Breast epithelium (tissue), 4 donors: Measurements from ENCODE around the gene SNTB2. TPM values are rescaled to one million over a fixed set of nuclear protein-coding genes. Genes with fewer than 3 reads are reported as not detected.

Experiments
- DNase-seq, 2 donors: peaks; one replicate each; pipeline ENCODE4 v3.0.0-alpha.2; 2019; ENCODE audit warnings: low spot score in 2 of 2
- H3K27ac ChIP-seq, 2 donors: fragments of 200-600 bp; sonication (generic) in 1 of 2; one replicate each; pipeline ENCODE4 v1.5.1; 2016 to 2019; ENCODE audit warnings: mild to moderate bottlenecking in 1 of 2
- H3K27me3 ChIP-seq, 2 donors: fragments of 200-600 bp; sonication (generic) in 1 of 2; one replicate each; pipeline versions ENCODE4 v1.5.1 to v1.6.0; 2017 to 2019; ENCODE audit warnings: control low read depth in 1 of 2, mild to moderate bottlenecking in 1 of 2
- H3K36me3 ChIP-seq: fragments of 200-600 bp; one replicate; pipeline ENCODE4 v1.5.1; 2019
- H3K4me1 ChIP-seq, 2 donors: fragments of 200-600 bp; sonication (generic); one replicate each; pipeline ENCODE4 v1.5.1; 2016 to 2019; ENCODE audit warnings: control low read depth in 1 of 2
- H3K4me3 ChIP-seq, 3 donors: fragments of 200-600 bp; sonication (generic); 1 replicate in 2 of 3; 2 replicates in 1 of 3; pipeline ENCODE4 v1.5.1; 2016 to 2019; ENCODE audit warnings: mild to moderate bottlenecking in 3 of 3, moderate library complexity in 2 of 3
- H3K9me3 ChIP-seq, 2 donors: fragments of 200-600 bp; sonication (generic) in 1 of 2; one replicate each; pipeline ENCODE4 v1.5.1; 2016 to 2019; ENCODE audit warnings: control low read depth in 1 of 2
- CTCF ChIP-seq, 3 donors: fragments of 450-650 bp; IDR thresholded peaks; one replicate each; pipeline ENCODE4 v1.5.1; 2016 to 2017; ENCODE audit warnings: antibody characterized with exemption in 3 of 3, mild to moderate bottlenecking in 3 of 3, moderate library complexity in 3 of 3
- POLR2A ChIP-seq: fragments of 450-650 bp; IDR thresholded peaks from one replicate; pipeline ENCODE4 v1.6.1; 2016; ENCODE audit warnings: antibody characterized with exemption, mild to moderate bottlenecking, moderate library complexity
- POLR2AphosphoS5 ChIP-seq, 3 donors: sonication (generic); formaldehyde crosslinking; IDR thresholded peaks; one replicate each; pipeline ENCODE4 v1.6.1; 2017; ENCODE audit warnings: antibody characterized with exemption in 3 of 3
- intact Hi-C: fragments of 100-400 bp; cut with DNase I; formaldehyde crosslinking; loops from one replicate; pipeline ENCODE4 v1.15.1; 2023; ENCODE audit warnings: low total_unique reads
- total RNA-seq, 3 donors: library from RNA; depleted of rRNA; stranded (reverse); fragments of >200 nt; gene quantifications; one replicate each; pipeline ENCODE4 v1.1.0, GENCODE V29; 2016

SNTB2 gene
- total RNA-seq, 3 donors from 2014 or later = 29.8 to 78.1 (median 36.6) TPM

- peak within 1 kb of the TSS; percentile 87 to 90 for H3K27ac ChIP-seq
- H3K4me1 ChIP-seq = no peaks in the 10 kb centered on the region
- H3K4me3 ChIP-seq = peak within 1 kb of the TSS; percentile 94 to 97 (median 94)
- H3K27me3 ChIP-seq = no peaks in the 10 kb centered on the region
- H3K36me3 ChIP-seq = no peaks in the 10 kb centered on the region
- no peaks in the 10 kb centered on the region for H3K9me3 ChIP-seq
- peak; percentile 42 to 92 (median 54) for TF ChIP-seq CTCF (IDR thresholded peaks at IDR 0.05)
- no peak for TF ChIP-seq POLR2A
- TF ChIP-seq POLR2AphosphoS5 (IDR thresholded peaks at IDR 0.05) = peak; percentile 37 to 56 (median 54)
- intact Hi-C loops = loop anchor here (10.0 kb wide), 1 partner anchor 156 kb away; no protein-coding TSS in a partner anchor
- DNase-seq = peak; percentile 94 to 95
Observed at GRCh38 chr16:69310653-69311532, 123.9 kb downstream of the SNTB2 start, which contains the start of gene VPS4A. Gene VPS4A (plus strand): TSS chr16:69311350. CDS start chr16:69311512, 162 bp downstream.

GRCh38 chr16:69311533-69312387 lies 124.8 kb downstream of the SNTB2 start:
- peak overlapping the region; percentile 94 to 97 (median 94) for H3K4me3 ChIP-seq
- peak in 1 of 2 donors; percentile 24 for DNase-seq
- no peaks in the 10 kb centered on the region for H3K9me3 ChIP-seq
- H3K4me1 ChIP-seq = no peaks in the 10 kb centered on the region
- no peaks in the 10 kb centered on the region for H3K27me3 ChIP-seq
- intact Hi-C loops = loop anchor here (10.0 kb wide), 1 partner anchor 157 kb away; no protein-coding TSS in a partner anchor
- peak overlapping the region; percentile 84 to 90 for H3K27ac ChIP-seq
- TF ChIP-seq POLR2A (no peak), POLR2AphosphoS5 (IDR thresholded peaks at IDR 0.05) (no peak), CTCF (IDR thresholded peaks at IDR 0.05) (no peak)
- H3K36me3 ChIP-seq = peaks cover 6% of the 10 kb centered on the region

- no peak for TF ChIP-seq CTCF (IDR thresholded peaks at IDR 0.05)
- no peak for TF ChIP-seq POLR2A
- TF ChIP-seq POLR2AphosphoS5 (IDR thresholded peaks at IDR 0.05) = no peak
- intact Hi-C loops = loop anchor here (10.0 kb wide), 1 partner anchor 159 kb away; no protein-coding TSS in a partner anchor
- Histone ChIP-seq H3K27me3 (no peaks in the 10 kb centered on the region), H3K9me3 (no peaks in the 10 kb centered on the region), H3K4me1 (no peaks in the 10 kb centered on the region), H3K27ac (no peak overlapping the region), H3K4me3 (no peak overlapping the region), H3K36me3 (peaks cover 6% of the 10 kb centered on the region)
- no peak for DNase-seq
Observed at GRCh38 chr16:69313469-69313868, 126.5 kb downstream of the SNTB2 start.

- intact Hi-C loops = loop anchor here (10.0 kb wide), 1 partner anchor 160 kb away; no protein-coding TSS in a partner anchor
- peaks cover 17% of the 10 kb centered on the region for H3K36me3 ChIP-seq
- no peaks in the 10 kb centered on the region for H3K9me3 ChIP-seq
- no peak for DNase-seq
- no peak overlapping the region for H3K27ac ChIP-seq
- H3K4me3 ChIP-seq = no peak overlapping the region
- H3K4me1 ChIP-seq = no peaks in the 10 kb centered on the region
- no peaks in the 10 kb centered on the region for H3K27me3 ChIP-seq
- TF ChIP-seq CTCF (IDR thresholded peaks at IDR 0.05) (no peak), POLR2AphosphoS5 (IDR thresholded peaks at IDR 0.05) (no peak), POLR2A (no peak)
Observed at GRCh38 chr16:69314534-69314933, 127.6 kb downstream of the SNTB2 start.
